Calu3 (cell line): Measurements from ENCODE around the gene EPB41L3. TPM values are rescaled to one million over a fixed set of nuclear protein-coding genes. Genes with fewer than 3 reads are reported as not detected.

Experiments
- BruUV-seq: library from RNA; stranded (reverse); fragments of 400-500 nt; replicated peaks from 2 replicates; lab custom pipeline; 2021; lab: Mats Ljungman, UMichigan
- CTCF ChIA-PET: fragments of 300-600 bp; sonication (Branson Sonifier 250); formaldehyde crosslinking; loops from one replicate; lab custom pipeline; 2022; ENCODE audit warnings: antibody characterized with exemption; lab: Charles Lee
- DNase-seq: peaks from one replicate; pipeline ENCODE4 v3.0.0; 2022
- H3K27ac Mint-ChIP-seq: one replicate; pipeline ENCODE4 v1.8.0; 2022; ENCODE audit warnings: mixed read lengths; ENCODE audit not compliant: unreplicated experiment
- H3K27me3 Mint-ChIP-seq: one replicate; pipeline ENCODE4 v1.8.0; 2022; ENCODE audit warnings: mixed read lengths; ENCODE audit not compliant: unreplicated experiment
- H3K36me3 Mint-ChIP-seq: one replicate; pipeline ENCODE4 v1.8.0; 2022; ENCODE audit warnings: mild to moderate bottlenecking, moderate library complexity, mixed read lengths; ENCODE audit not compliant: insufficient read depth, unreplicated experiment
- H3K4me1 Mint-ChIP-seq: one replicate; pipeline ENCODE4 v1.8.0; 2022; ENCODE audit warnings: mild to moderate bottlenecking, low read depth, mixed read lengths; ENCODE audit not compliant: unreplicated experiment
- H3K4me3 Mint-ChIP-seq: one replicate; pipeline ENCODE4 v1.8.0; 2022; ENCODE audit warnings: mild to moderate bottlenecking, low read depth, moderate library complexity, mixed read lengths; ENCODE audit not compliant: unreplicated experiment
- H3K9me3 Mint-ChIP-seq: one replicate; pipeline ENCODE4 v1.8.0; 2022; ENCODE audit warnings: low read depth, mixed read lengths; ENCODE audit not compliant: unreplicated experiment
- CTCF ChIP-seq: fragments of 200-600 bp; IDR thresholded peaks from one replicate; pipeline ENCODE4 v1.8.0; 2022; ENCODE audit warnings: antibody characterized with exemption; ENCODE audit not compliant: unreplicated experiment
- intact Hi-C: fragments of 100-400 bp; cut with micrococcal nuclease; formaldehyde crosslinking; loops from one replicate; pipeline ENCODE4 v1.10.0; 2022; ENCODE audit not compliant: unreplicated experiment
- total RNA-seq: library from RNA; stranded (reverse); gene quantifications from 2 replicates; pipeline ENCODE4 v1.2.3, GENCODE V29; 2022

The EPB41L3 gene
- total RNA-seq, 1 experiment from 2014 or later = not detected

GRCh38 chr18:5416112-5416511 lies 127.7 kb downstream of the EPB41L3 start:
- H3K36me3 Mint-ChIP-seq = no peaks in the 10 kb centered on the region
- peaks cover 5% of the 10 kb centered on the region for H3K9me3 Mint-ChIP-seq
- no peak for DNase-seq
- CTCF ChIA-PET = no interaction called here
- peaks cover 13% of the 10 kb centered on the region for H3K27me3 Mint-ChIP-seq
- no peak for TF ChIP-seq CTCF
- no peak overlapping the region for H3K4me3 Mint-ChIP-seq
- intact Hi-C loops = no loop called here
- BruUV-seq = no TSS peak
- H3K4me1 Mint-ChIP-seq = no peaks in the 10 kb centered on the region
- no peak overlapping the region for H3K27ac Mint-ChIP-seq

DNA sequence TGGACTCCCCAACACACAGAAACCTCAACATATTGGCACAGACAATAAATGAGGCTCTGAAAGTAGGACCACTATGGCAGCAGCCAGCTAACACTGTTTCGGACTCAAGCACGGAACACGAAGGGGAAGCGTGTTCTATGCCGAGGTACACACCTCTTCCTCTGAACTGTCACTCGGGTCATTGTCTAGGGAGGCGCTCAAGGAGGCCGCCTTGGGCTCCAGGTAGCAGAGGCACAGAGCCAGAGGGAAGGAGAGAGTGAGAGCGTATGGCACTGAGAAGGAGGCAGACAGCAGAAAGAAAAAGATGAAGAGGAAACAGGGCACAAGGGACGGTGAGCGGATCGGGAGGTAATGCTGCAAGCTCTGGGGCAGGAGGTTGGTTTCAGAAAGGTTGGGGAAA lies 128.1 kb downstream of the EPB41L3 start:
- Mint-ChIP-seq H3K27me3 (peaks cover 13% of the 10 kb centered on the region), H3K36me3 (no peaks in the 10 kb centered on the region), H3K4me1 (no peaks in the 10 kb centered on the region), H3K9me3 (peaks cover 5% of the 10 kb centered on the region), H3K27ac (no peak overlapping the region), H3K4me3 (no peak overlapping the region)
- BruUV-seq = no TSS peak
- intact Hi-C loops = no loop called here
- DNase-seq = no peak
- CTCF ChIA-PET = no interaction called here
- no peak for TF ChIP-seq CTCF

DNA sequence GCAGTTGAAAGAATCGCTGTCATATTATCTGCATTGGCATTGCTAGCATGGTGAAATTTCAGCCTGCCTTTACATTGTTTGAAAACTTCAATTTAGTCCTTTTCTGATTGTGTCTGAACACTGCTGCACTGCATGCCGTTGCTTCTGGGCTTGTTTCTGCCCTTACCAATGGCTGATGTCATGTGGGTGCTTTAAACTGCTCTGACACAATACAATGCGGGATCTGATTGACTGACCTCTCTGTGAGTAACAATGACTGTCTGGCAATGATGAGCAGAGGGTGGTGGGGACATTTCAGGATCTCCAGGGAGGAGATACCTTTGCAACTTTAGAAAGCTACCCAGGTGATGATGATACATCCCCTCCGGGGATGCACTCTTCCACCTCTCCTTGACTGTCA lies 128.8 kb downstream of the EPB41L3 start:
- no TSS peak for BruUV-seq
- TF ChIP-seq CTCF = no peak
- Mint-ChIP-seq H3K27me3 (peaks cover 13% of the 10 kb centered on the region), H3K27ac (no peak overlapping the region), H3K4me3 (no peak overlapping the region), H3K4me1 (no peaks in the 10 kb centered on the region), H3K36me3 (no peaks in the 10 kb centered on the region), H3K9me3 (peaks cover 5% of the 10 kb centered on the region)
- DNase-seq = no peak
- intact Hi-C loops = no loop called here
- CTCF ChIA-PET = no interaction called here

- peaks cover 13% of the 10 kb centered on the region for H3K27me3 Mint-ChIP-seq
- no TSS peak for BruUV-seq
- H3K9me3 Mint-ChIP-seq = peaks cover 3% of the 10 kb centered on the region
- intact Hi-C loops = no loop called here
- no peak for TF ChIP-seq CTCF
- no peak overlapping the region for H3K27ac Mint-ChIP-seq
- H3K4me1 Mint-ChIP-seq = no peaks in the 10 kb centered on the region
- no peak for DNase-seq
- CTCF ChIA-PET = no interaction called here
- no peaks in the 10 kb centered on the region for H3K36me3 Mint-ChIP-seq
- H3K4me3 Mint-ChIP-seq = no peak overlapping the region
These were observed 129.3 kb downstream of the EPB41L3 start for GRCh38 chr18:5414546-5414945.
